NCI-H524 (cell line): ENCODE measurements around the gene FETUB.
"Not testable (repeated sequence)": the region's sequence is repeated elsewhere in the genome, so short reads cannot be mapped to it uniquely, and the experiment has no call there.

Source experiments
- DNase-seq, 2 experiments: peaks; one replicate each; lab custom pipeline; 2025; lab: John Stamatoyannopoulos, UW

Gene FETUB

GRCh38 chr3:186613637-186614265, 26.4 kb upstream of the FETUB start:
- DNase-seq, result no peak

GRCh38 chr3:186614266-186614596, 26.0 kb upstream of the FETUB start:
- DNase-seq, result no peak

- peak; percentile 57 to 82 for DNase-seq
Observed at GRCh38 chr3:186614597-186615483, 25.4 kb upstream of the FETUB start.

- no peak for DNase-seq
Observed at GRCh38 chr3:186616299-186616617, 23.9 kb upstream of the FETUB start.

DNA sequence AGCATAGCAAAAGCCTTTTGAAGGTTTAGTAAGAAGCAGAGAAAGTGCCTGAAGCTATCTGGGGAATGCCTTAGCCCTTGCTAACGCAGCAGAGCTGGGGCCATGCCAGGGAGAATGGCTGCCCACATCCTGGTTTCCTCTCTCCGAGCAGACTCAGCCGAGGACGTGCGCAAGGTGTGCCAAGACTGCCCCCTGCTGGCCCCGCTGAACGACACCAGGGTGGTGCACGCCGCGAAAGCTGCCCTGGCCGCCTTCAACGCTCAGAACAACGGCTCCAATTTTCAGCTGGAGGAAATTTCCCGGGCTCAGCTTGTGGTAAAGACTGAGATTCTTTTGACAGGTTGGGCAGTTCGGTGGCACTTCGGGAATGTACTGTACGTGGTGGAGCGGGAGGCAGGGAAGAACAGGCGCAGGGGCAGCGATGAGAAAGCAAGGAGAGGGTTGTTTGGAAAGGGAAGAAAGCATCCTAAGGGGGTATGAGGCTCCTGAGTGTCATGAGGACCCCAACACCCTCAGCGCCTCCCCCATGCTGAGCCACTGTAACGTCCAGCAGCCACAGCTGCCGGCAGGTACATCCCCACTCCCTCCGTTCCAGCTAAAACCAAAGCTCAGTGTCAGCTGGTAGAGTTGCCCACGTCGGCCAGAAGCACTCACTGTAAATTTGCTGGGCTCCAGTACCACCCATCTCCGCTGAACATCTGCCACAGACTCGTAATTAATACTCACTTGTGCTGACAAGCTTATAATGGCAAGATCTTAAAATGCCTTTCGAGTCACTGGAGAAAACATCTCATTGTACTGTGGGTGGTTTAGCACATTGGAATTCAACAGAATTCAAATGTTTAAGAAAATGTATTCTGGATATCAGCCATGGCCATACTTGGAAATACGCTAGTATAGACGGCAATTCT, 22.9 kb upstream of the FETUB start:
- peak; percentile 77 to 97 for DNase-seq

DNA sequence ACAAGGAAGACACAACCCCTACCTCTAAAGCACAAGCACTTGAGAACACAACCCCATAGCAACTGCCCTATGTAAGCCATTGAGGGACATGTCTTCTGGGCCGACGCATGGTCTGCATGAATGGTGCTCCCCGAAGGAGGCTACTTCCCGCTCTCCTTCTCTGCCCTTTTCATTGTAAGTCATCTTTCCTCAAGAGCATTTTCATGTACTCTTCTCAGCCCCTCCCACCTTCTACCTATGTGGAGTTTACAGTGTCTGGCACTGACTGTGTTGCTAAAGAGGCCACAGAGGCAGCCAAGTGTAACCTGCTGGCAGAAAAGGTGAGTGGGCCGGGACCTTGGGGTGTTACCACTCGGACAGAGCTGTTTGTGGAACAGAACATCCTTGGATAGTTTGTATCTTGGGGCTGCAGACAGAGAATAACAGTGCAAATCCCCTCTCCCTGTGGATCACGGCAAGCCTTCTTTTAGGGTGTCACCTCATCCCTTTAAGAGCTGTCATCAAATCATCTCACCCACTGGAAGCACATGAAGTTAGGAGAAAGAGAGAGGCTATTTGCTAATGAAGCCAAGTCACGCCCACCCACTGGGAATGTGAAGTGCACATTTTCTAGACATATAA, 21.8 kb upstream of the FETUB start:
- DNase-seq, result no peak

GRCh38 chr3:186619787-186620212, 20.4 kb upstream of the FETUB start:
- no peak for DNase-seq

- DNase-seq, result no peak
Observed at GRCh38 chr3:186620213-186621092, 19.7 kb upstream of the FETUB start.

- no peak for DNase-seq
Observed at GRCh38 chr3:186621894-186622650, 18.1 kb upstream of the FETUB start.

DNA sequence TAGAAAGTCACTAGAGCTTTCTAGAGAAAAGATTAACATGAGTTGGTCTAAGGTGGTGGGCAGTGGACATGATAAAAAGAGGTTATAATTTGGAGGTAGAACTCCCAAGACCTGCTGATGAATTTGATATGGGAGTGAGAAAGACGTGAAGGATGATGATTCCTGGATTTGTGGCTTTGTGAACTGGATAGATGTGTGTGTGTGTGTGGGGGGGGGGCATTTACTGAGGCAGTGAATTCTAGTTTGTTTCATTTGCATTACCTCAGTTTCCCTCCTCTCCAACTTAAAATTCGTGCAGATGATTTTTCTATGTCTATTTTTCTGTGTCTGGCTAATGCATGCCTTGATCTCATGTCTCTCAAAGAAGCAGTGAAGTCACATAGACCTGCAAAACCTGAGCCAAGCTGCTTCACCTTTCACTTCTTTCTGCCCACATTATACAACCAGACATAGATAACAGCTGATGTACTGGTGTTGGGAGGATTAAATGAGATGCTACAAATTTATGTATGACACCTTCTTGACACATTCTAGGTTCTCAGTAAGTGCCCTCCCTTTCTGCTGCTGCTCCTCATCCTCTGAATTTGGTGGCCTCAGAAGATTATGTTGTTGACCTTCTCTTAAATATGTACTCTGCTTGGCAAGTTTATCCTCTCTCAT, 17.4 kb upstream of the FETUB start:
- no peak for DNase-seq

GRCh38 chr3:186624598-186624997, 15.6 kb upstream of the FETUB start:
- no peak for DNase-seq

GRCh38 chr3:186625600-186626042, 14.6 kb upstream of the FETUB start:
- DNase-seq, result no peak

- DNase-seq, result no peak
Observed at GRCh38 chr3:186626254-186626847, 13.8 kb upstream of the FETUB start.

- no peak for DNase-seq
Observed at GRCh38 chr3:186627852-186628414, 12.3 kb upstream of the FETUB start.

- DNase-seq, result no peak
Observed at GRCh38 chr3:186628756-186629155, 11.4 kb upstream of the FETUB start.

GRCh38 chr3:186630950-186631641, 9.1 kb upstream of the FETUB start:
- DNase-seq, result no peak

DNA sequence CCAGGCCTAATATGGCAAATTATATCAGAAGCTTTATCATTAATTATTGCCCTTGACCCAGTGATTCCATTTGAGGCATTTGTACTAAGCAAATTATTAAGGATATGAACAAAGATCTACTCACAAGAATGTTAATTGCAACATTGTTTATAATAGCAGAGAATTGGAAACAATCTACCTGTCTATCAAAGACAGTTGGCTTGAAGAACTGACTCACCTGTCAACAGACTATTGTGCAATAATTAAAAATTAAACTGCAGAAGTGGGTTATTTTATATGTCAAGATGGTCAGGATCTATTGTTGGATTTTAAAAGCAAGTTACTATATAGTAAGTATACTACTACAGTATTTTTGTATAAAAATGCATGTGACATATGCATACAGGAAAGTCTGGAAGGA, 6.7 kb upstream of the FETUB start:
- no peak for DNase-seq

DNA sequence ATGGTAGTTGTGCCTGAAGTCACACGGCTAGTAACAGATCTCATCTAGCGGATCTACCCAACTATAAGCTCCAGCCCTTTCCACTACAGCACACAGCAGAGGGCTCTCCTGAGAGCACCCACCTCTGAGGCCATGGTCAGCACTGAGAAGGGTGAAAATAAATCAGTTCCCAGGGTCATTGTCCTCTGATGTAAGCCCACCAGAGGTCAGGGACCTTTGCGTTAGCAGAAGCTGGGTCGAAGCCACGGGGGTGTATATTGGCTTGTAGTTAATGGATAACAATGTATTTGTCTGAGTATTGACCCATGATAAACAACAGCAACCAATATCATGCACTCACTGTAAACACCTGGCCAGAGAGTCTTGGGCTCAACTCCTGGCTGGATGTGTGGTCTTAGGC, 6.0 kb upstream of the FETUB start:
- not testable (repeated sequence) for DNase-seq
